RWPE2 (cell line): ENCODE measurements around the gene DLL1.

ENCODE experiments used
- ATAC-seq: fragments of 200-7000 bp; cut with Tn5 transposase; 3 replicates; pipeline ENCODE4 v1.9.1; 2021; ENCODE audit warnings: low read depth
- DNase-seq: peaks from one replicate; pipeline ENCODE4 v3.0.0-alpha.2; 2020; ENCODE audit warnings: low spot score
- H3K27ac ChIP-seq: fragments of 450-650 bp; 2 replicates; pipeline ENCODE4 v1.5.1; 2017; ENCODE audit warnings: mild to moderate bottlenecking; ENCODE audit not compliant: poor library complexity, severe bottlenecking
- H3K27me3 ChIP-seq: fragments of 250-450 bp; sonication (Bioruptor Pico); 2 replicates; pipeline ENCODE4 v1.5.1; 2021; ENCODE audit warnings: mild to moderate bottlenecking, moderate library complexity; ENCODE audit not compliant: insufficient read depth, poor library complexity, severe bottlenecking
- H3K36me3 ChIP-seq: fragments of 250-450 bp; sonication (Bioruptor Pico); 2 replicates; pipeline ENCODE4 v1.5.1; 2020; ENCODE audit warnings: low read depth, mild to moderate bottlenecking, moderate library complexity
- H3K4me1 ChIP-seq: fragments of 250-450 bp; sonication (Bioruptor Pico); 2 replicates; pipeline ENCODE4 v1.5.1; 2021; ENCODE audit warnings: mild to moderate bottlenecking, moderate library complexity; ENCODE audit not compliant: insufficient read depth, poor library complexity, severe bottlenecking
- H3K4me3 ChIP-seq: fragments of 250-450 bp; sonication (Bioruptor Pico); 2 replicates; pipeline ENCODE4 v1.5.1; 2021; ENCODE audit warnings: mild to moderate bottlenecking, moderate library complexity; ENCODE audit not compliant: severe bottlenecking
- H3K9me3 ChIP-seq: fragments of 250-450 bp; sonication (Bioruptor Pico); 2 replicates; pipeline ENCODE4 v1.5.1; 2021; ENCODE audit warnings: mild to moderate bottlenecking, moderate library complexity; ENCODE audit not compliant: severe bottlenecking
- CTCF ChIP-seq: fragments of 450-650 bp; IDR thresholded peaks from one replicate; pipeline ENCODE4 v1.5.1; 2017; ENCODE audit warnings: mild to moderate bottlenecking, moderate library complexity; ENCODE audit not compliant: poor library complexity, severe bottlenecking

The DLL1 gene

GRCh38 chr6:170316071-170316470, 25.2 kb upstream of the DLL1 start:
- Histone ChIP-seq H3K27ac (no peak overlapping the region), H3K4me1 (no peaks in the 10 kb centered on the region), H3K4me3 (no peak overlapping the region), H3K36me3 (peaks cover 43% of the 10 kb centered on the region), H3K9me3 (no peaks in the 10 kb centered on the region), H3K27me3 (no peaks in the 10 kb centered on the region)
- ATAC-seq (peak; percentile 60; the same call in 1 of the 3 replicates), DNase-seq (no peak)
- TF ChIP-seq CTCF, result no peak

DNA sequence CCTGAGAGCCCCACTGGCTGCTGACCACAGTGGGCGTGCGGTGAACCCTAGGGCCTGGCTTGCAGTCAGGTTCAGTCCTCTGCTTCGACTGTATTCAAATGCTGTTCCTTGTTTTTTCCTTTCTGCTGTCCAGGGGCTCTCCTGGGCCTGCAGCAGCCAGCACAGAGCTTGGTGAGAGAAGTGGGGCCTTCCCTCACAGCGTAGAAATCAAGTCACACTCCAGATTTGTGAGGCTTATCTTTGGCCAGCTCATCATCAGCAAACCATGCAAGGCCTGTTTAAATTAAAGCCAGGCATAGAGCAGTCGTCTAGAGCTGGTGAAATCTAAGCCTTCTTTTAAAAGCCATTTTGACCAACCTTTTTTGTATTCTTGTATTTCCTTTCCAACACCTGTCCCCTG, 24.1 kb upstream of the DLL1 start:
- Histone ChIP-seq H3K4me3 (no peak overlapping the region), H3K36me3 (peaks cover 44% of the 10 kb centered on the region), H3K9me3 (no peaks in the 10 kb centered on the region), H3K4me1 (no peaks in the 10 kb centered on the region), H3K27me3 (no peaks in the 10 kb centered on the region), H3K27ac (no peak overlapping the region)
- no peak for DNase-seq
- no peak for ATAC-seq
- no peak for TF ChIP-seq CTCF

- DNase-seq, result no peak
- H3K4me1 ChIP-seq, result peaks cover 7% of the 10 kb centered on the region
- H3K36me3 ChIP-seq, result peaks cover 42% of the 10 kb centered on the region
- no peak for TF ChIP-seq CTCF
- H3K9me3 ChIP-seq, result no peaks in the 10 kb centered on the region
- H3K27ac ChIP-seq, result no peak overlapping the region
- ATAC-seq, result no peak
- no peaks in the 10 kb centered on the region for H3K27me3 ChIP-seq
- no peak overlapping the region for H3K4me3 ChIP-seq
Observed at GRCh38 chr6:170313716-170314295, 22.9 kb upstream of the DLL1 start.

- Histone ChIP-seq H3K9me3 (no peaks in the 10 kb centered on the region), H3K27me3 (no peaks in the 10 kb centered on the region), H3K4me1 (peaks cover 13% of the 10 kb centered on the region), H3K4me3 (no peak overlapping the region), H3K36me3 (peaks cover 47% of the 10 kb centered on the region), H3K27ac (no peak overlapping the region)
- ATAC-seq (no peak), DNase-seq (no peak)
- no peak for TF ChIP-seq CTCF
Observed at GRCh38 chr6:170312876-170313275, 22.0 kb upstream of the DLL1 start.

DNA sequence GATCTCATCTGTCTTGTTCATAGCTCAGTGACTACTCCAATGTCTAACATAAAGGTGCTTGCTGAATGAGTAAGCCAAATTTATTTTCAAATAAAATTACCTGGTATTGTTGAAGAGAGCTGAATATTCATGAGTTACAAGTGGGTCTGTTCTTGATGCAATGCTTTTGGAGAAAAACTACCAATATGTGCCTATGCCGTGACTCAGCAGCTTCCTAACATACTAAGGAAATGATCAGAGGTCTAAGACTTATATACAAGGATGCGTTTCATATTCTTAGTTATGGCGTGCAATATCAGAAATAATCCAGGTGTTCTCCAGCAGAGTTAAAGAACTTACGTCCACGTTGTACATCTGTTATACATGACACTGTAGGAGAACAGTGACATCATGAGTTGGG, 20.8 kb upstream of the DLL1 start:
- ATAC-seq (no peak), DNase-seq (no peak)
- H3K36me3 ChIP-seq, result peaks cover 35% of the 10 kb centered on the region
- no peak overlapping the region for H3K27ac ChIP-seq
- TF ChIP-seq CTCF, result no peak
- no peaks in the 10 kb centered on the region for H3K9me3 ChIP-seq
- H3K4me3 ChIP-seq, result no peak overlapping the region
- no peaks in the 10 kb centered on the region for H3K27me3 ChIP-seq
- peaks cover 19% of the 10 kb centered on the region for H3K4me1 ChIP-seq
